Astrocyte (in vitro differentiated cells and primary cell): ENCODE results near the gene PIK3C3. TPM values are rescaled to one million over a fixed set of nuclear protein-coding genes. Genes with fewer than 3 reads are reported as not detected.
A peak's percentile ranks its signal among the peaks of the same experiment; 100 is the strongest.

ENCODE experiments used
- DNase-seq: peaks from one replicate; pipeline ENCODE4 v3.0.0-alpha.2; 2010; ENCODE audit warnings: low read depth
- FAIRE-seq: peaks from 2 replicates; lab custom pipeline; 2011; peaks lifted over from hg19 to GRCh38; lab: Jason Lieb, UNC
- H2AFZ ChIP-seq: 2 replicates; pipeline ENCODE4 v1.6.0; 2012; ENCODE audit warnings: low read depth, low read length, inconsistent platforms
- H3K27ac ChIP-seq: 2 replicates; pipeline ENCODE4 v1.5.1; 2011; ENCODE audit warnings: low read depth, low read length, inconsistent platforms
- H3K27me3 ChIP-seq: 2 replicates; pipeline ENCODE4 v1.6.0; 2011; ENCODE audit warnings: low read length, inconsistent platforms; ENCODE audit not compliant: insufficient read depth
- H3K36me3 ChIP-seq: 2 replicates; pipeline ENCODE4 v1.5.1; 2011; ENCODE audit warnings: low read length, inconsistent platforms; ENCODE audit not compliant: insufficient read depth
- H3K4me1 ChIP-seq: 2 replicates; pipeline ENCODE4 v1.5.1; 2011; ENCODE audit warnings: low read length, inconsistent platforms; ENCODE audit not compliant: insufficient read depth
- H3K4me2 ChIP-seq: 2 replicates; pipeline ENCODE4 v1.6.0; 2012; ENCODE audit warnings: low read length, inconsistent platforms
- H3K4me3 ChIP-seq: 2 replicates; pipeline ENCODE4 v1.5.1; 2011; ENCODE audit warnings: low read depth, mild to moderate bottlenecking, low read length, inconsistent platforms; ENCODE audit not compliant: insufficient read depth
- H3K79me2 ChIP-seq: 2 replicates; pipeline ENCODE4 v1.6.0; 2012; ENCODE audit warnings: mild to moderate bottlenecking, low read length, inconsistent platforms; ENCODE audit not compliant: insufficient read depth
- H3K9ac ChIP-seq: 2 replicates; pipeline ENCODE4 v1.6.0; 2012; ENCODE audit warnings: mild to moderate bottlenecking, low read length, inconsistent platforms
- H3K9me3 ChIP-seq: 2 replicates; pipeline ENCODE4 v1.5.1; 2012; ENCODE audit warnings: low read depth, mild to moderate bottlenecking, low read length, inconsistent platforms; ENCODE audit not compliant: insufficient read depth
- H4K20me1 ChIP-seq: 2 replicates; pipeline ENCODE4 v1.6.0; 2012; ENCODE audit warnings: low read length, inconsistent platforms; ENCODE audit not compliant: insufficient read depth
- H3K27ac Mint-ChIP-seq: one replicate; pipeline ENCODE4 v1.8.0; 2021; ENCODE audit warnings: mild to moderate bottlenecking, mixed read lengths; ENCODE audit not compliant: unreplicated experiment
- H3K27me3 Mint-ChIP-seq: one replicate; pipeline ENCODE4 v1.8.0; 2021; ENCODE audit warnings: low read depth, mixed read lengths; ENCODE audit not compliant: unreplicated experiment
- H3K36me3 Mint-ChIP-seq: one replicate; pipeline ENCODE4 v1.8.0; 2021; ENCODE audit warnings: low read depth, mixed read lengths; ENCODE audit not compliant: unreplicated experiment
- H3K4me1 Mint-ChIP-seq: one replicate; pipeline ENCODE4 v1.8.0; 2021; ENCODE audit warnings: low read depth, mixed read lengths; ENCODE audit not compliant: unreplicated experiment
- H3K4me3 Mint-ChIP-seq: one replicate; pipeline ENCODE4 v1.8.0; 2021; ENCODE audit warnings: mild to moderate bottlenecking, moderate library complexity, mixed read lengths; ENCODE audit not compliant: unreplicated experiment
- H3K9me3 Mint-ChIP-seq: one replicate; pipeline ENCODE4 v1.8.0; 2021; ENCODE audit warnings: mild to moderate bottlenecking, mixed read lengths; ENCODE audit not compliant: unreplicated experiment
- EZH2 ChIP-seq: IDR thresholded peaks from 2 replicates; pipeline ENCODE4 v1.6.1; 2012; ENCODE audit warnings: mild to moderate bottlenecking, low read length, inconsistent platforms; ENCODE audit not compliant: insufficient read depth
- total RNA-seq: library from RNA; stranded (reverse); gene quantifications from 2 replicates; pipeline ENCODE4 v1.2.1, GENCODE V29; 2021
- TF ChIP-seq, protein P1 (sequence below): IDR thresholded peaks from 2 replicates; pipeline ENCODE4 v1.5.1; 2011; ENCODE audit warnings: low read depth, mild to moderate bottlenecking, inconsistent platforms, low read length, moderate library complexity; ENCODE audit not compliant: insufficient read depth

PIK3C3 gene
- total RNA-seq, 1 donor from 2014 or later, result 106 TPM

DNA sequence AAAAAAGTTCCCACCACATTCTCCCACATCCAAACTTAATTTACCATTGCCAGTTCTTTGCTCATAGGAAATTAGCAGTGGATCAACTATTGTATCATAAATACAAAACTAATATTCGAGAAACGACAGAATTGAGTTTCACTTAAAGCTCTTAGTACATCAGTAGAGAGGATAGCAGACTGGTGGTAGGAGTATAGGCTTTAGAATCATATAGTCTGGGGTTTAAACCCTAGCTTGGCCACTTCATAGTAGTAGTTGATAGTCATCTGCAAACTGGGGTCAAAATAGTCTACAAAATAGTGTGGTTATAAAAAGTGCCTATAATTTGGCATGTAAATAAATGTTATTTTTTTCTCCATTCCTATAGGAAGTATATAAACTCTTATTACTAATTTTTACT is 30.9 kb downstream of the PIK3C3 start:
- Histone ChIP-seq H3K9ac (no peak overlapping the region), H3K27me3 (no peaks in the 10 kb centered on the region), H3K4me3 (no peak overlapping the region), H4K20me1 (peaks cover 10% of the 10 kb centered on the region), H3K79me2 (peaks cover 9% of the 10 kb centered on the region), H3K27ac (no peak overlapping the region), H3K9me3 (no peaks in the 10 kb centered on the region), H3K36me3 (peaks cover 9% of the 10 kb centered on the region), H2AFZ (no peak overlapping the region), H3K4me2 (no peak overlapping the region), H3K4me1 (no peaks in the 10 kb centered on the region)
- FAIRE-seq (no peak), DNase-seq (no peak)
- H3K27me3 Mint-ChIP-seq, result no peaks in the 10 kb centered on the region
- TF ChIP-seq EZH2, result no peak
- TF ChIP-seq, protein P1, sequence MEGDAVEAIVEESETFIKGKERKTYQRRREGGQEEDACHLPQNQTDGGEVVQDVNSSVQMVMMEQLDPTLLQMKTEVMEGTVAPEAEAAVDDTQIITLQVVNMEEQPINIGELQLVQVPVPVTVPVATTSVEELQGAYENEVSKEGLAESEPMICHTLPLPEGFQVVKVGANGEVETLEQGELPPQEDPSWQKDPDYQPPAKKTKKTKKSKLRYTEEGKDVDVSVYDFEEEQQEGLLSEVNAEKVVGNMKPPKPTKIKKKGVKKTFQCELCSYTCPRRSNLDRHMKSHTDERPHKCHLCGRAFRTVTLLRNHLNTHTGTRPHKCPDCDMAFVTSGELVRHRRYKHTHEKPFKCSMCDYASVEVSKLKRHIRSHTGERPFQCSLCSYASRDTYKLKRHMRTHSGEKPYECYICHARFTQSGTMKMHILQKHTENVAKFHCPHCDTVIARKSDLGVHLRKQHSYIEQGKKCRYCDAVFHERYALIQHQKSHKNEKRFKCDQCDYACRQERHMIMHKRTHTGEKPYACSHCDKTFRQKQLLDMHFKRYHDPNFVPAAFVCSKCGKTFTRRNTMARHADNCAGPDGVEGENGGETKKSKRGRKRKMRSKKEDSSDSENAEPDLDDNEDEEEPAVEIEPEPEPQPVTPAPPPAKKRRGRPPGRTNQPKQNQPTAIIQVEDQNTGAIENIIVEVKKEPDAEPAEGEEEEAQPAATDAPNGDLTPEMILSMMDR, result no peak
- no peak overlapping the region for H3K4me3 Mint-ChIP-seq
- no peaks in the 10 kb centered on the region for H3K9me3 Mint-ChIP-seq
- H3K36me3 Mint-ChIP-seq, result peaks cover 4% of the 10 kb centered on the region
- H3K4me1 Mint-ChIP-seq, result peaks cover 4% of the 10 kb centered on the region
- no peak overlapping the region for H3K27ac Mint-ChIP-seq

DNA sequence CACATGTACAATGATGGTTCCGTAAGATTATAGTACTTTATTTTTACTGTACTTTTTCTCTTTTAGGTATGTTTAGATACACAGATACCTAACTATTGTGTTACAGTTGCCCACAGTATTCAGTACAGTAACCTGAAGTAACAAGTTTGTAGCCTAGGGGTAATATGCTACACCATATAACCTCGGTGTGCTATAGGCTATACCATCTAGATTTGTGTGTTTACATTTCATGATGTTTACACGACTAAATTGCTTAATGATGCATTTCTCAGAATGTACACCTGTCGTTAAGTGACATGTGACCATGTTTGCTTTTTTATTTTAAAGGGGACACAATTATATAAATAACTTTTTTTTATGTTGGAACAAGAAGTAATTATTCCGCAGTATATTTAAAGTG is 34.5 kb downstream of the PIK3C3 start:
- H3K4me1 Mint-ChIP-seq, result peaks cover 5% of the 10 kb centered on the region
- H3K27me3 Mint-ChIP-seq, result no peaks in the 10 kb centered on the region
- H3K9me3 Mint-ChIP-seq, result no peaks in the 10 kb centered on the region
- peaks cover 3% of the 10 kb centered on the region for H3K79me2 ChIP-seq
- H3K4me3 Mint-ChIP-seq, result no peak overlapping the region
- no peak overlapping the region for H2AFZ ChIP-seq
- peaks cover 14% of the 10 kb centered on the region for H3K36me3 ChIP-seq
- TF ChIP-seq EZH2, result no peak
- TF ChIP-seq, protein P1, result no peak
- FAIRE-seq, result peak; percentile 37
- H3K27ac Mint-ChIP-seq, result no peak overlapping the region
- no peaks in the 10 kb centered on the region for H3K4me1 ChIP-seq
- DNase-seq, result no peak
- H4K20me1 ChIP-seq, result peaks cover 4% of the 10 kb centered on the region
- H3K36me3 Mint-ChIP-seq, result peaks cover 11% of the 10 kb centered on the region
- H3K4me2 ChIP-seq, result no peak overlapping the region
- no peak overlapping the region for H3K9ac ChIP-seq
- H3K27ac ChIP-seq, result no peak overlapping the region
- H3K27me3 ChIP-seq, result no peaks in the 10 kb centered on the region
- no peaks in the 10 kb centered on the region for H3K9me3 ChIP-seq
- no peak overlapping the region for H3K4me3 ChIP-seq

DNA sequence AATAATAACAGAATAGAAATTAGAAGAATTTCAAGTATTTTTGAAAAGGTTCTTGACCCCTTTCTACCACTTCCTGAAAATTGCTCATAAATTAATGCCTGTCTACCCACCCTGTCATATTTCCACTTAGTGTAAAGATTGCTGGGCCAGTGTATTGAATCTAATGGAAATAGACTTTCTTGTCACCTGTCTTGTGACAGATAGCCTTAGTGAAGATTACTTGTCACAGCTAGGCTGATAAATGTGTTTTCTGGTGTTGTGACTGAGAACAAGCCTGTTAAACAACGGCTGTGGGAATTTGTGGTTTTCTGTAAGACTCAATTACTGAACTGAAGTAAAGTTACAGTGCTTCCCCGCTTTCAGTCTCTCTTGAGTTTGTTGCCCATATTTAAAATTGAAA is 37.0 kb downstream of the PIK3C3 start:
- Mint-ChIP-seq H3K4me3 (no peak overlapping the region), H3K9me3 (no peaks in the 10 kb centered on the region), H3K36me3 (peaks cover 12% of the 10 kb centered on the region), H3K4me1 (peaks cover 7% of the 10 kb centered on the region), H3K27ac (no peak overlapping the region), H3K27me3 (no peaks in the 10 kb centered on the region)
- Histone ChIP-seq H2AFZ (no peak overlapping the region), H3K4me2 (no peak overlapping the region), H3K79me2 (no peaks in the 10 kb centered on the region), H3K27me3 (no peaks in the 10 kb centered on the region), H3K9ac (no peak overlapping the region), H3K9me3 (no peaks in the 10 kb centered on the region), H3K4me1 (no peaks in the 10 kb centered on the region), H3K27ac (no peak overlapping the region), H3K4me3 (no peak overlapping the region), H3K36me3 (peaks cover 18% of the 10 kb centered on the region), H4K20me1 (no peaks in the 10 kb centered on the region)
- TF ChIP-seq, protein P1, result no peak
- no peak for TF ChIP-seq EZH2
- FAIRE-seq (no peak), DNase-seq (peak; percentile 23)
